HFF-Myc (cell line): Measurements from ENCODE around the gene PLEKHA5.

Source experiments
- DNase-seq: peaks from one replicate; pipeline ENCODE4 v3.0.0-alpha.2; 2011; ENCODE audit warnings: low read depth; ENCODE audit errors: extremely low read depth
- H3K4me3 ChIP-seq: replicated peaks from 2 replicates; pipeline ENCODE4 v1.5.1; 2011; ENCODE audit warnings: low read depth, mild to moderate bottlenecking, control low read depth, low read length
- TF ChIP-seq, protein P1 (sequence below): IDR thresholded peaks from 2 replicates; pipeline ENCODE4 v1.5.1; 2012; ENCODE audit warnings: mild to moderate bottlenecking, low read depth, low read length, control low read depth; ENCODE audit errors: missing control alignments

The PLEKHA5 gene

GRCh38 chr12:19201661-19202060, 72.1 kb downstream of the PLEKHA5 start:
- no peak overlapping the region for H3K4me3 ChIP-seq
- TF ChIP-seq, protein P1, sequence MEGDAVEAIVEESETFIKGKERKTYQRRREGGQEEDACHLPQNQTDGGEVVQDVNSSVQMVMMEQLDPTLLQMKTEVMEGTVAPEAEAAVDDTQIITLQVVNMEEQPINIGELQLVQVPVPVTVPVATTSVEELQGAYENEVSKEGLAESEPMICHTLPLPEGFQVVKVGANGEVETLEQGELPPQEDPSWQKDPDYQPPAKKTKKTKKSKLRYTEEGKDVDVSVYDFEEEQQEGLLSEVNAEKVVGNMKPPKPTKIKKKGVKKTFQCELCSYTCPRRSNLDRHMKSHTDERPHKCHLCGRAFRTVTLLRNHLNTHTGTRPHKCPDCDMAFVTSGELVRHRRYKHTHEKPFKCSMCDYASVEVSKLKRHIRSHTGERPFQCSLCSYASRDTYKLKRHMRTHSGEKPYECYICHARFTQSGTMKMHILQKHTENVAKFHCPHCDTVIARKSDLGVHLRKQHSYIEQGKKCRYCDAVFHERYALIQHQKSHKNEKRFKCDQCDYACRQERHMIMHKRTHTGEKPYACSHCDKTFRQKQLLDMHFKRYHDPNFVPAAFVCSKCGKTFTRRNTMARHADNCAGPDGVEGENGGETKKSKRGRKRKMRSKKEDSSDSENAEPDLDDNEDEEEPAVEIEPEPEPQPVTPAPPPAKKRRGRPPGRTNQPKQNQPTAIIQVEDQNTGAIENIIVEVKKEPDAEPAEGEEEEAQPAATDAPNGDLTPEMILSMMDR = no peak
- no peak for DNase-seq

DNA sequence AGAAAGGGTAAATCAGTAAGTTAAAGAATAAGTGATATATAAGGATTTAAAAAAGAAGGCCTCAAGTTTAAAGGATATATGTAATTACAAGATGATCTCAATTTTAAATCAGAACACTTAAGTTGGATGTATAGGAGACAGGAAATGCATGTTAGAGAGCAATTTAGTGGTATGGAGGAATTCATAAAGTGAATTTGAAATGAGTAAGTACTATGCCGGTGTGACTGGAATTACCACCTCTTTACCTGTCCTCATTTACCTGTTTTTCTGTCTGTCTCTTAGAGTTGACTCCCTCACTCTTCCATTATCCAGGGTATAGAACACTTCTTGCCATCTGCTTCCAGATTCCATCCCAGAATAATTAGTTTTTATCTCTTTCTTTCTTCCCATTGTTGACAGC, 73.5 kb downstream of the PLEKHA5 start:
- no peak overlapping the region for H3K4me3 ChIP-seq
- no peak for DNase-seq
- TF ChIP-seq, protein P1 = no peak

DNA sequence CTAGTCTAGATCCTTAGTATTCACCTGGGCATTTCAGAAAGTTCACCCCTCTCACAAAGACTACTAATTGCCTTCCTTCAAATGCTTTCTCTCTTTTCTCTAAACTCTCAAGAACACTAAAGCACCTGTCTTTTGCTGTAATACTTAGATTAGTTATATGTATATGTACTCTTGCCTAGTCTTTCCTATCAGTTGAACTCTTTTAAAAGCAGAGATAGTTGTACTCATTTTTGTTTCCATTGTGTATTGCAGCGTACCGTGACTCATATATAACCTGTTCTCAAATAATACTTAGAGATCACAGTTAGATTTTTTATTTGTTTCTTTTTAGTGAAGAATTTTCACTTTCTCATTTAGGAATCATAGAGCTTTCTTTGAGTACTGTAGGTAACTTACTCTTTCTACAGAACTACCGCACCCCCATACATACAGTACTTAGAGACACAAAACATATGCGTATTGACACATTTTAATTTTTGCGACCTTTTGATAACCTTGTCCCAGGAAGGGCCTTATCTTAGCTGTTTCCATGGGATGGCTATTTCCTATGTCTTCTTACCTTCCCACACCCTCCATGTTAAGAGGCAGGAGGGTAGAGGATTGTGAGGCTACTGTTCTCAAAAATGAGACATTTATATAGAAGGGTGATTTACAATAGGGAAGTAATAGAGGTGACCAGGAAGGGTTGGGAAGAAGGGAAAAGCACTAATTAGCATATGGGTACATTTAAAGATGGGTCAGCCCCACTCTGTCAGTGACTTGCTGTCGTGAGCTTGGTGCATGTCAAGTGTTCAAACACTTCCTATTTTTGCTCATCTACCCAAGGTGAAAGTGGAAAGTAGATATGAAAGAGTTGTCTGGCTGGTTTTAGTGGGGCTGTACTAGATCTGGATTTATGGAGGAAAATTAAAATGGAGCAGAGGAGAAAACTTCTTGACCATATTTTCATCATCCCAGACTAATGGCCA, 74.3 kb downstream of the PLEKHA5 start:
- TF ChIP-seq, protein P1 = no peak
- DNase-seq = no peak
- no peak overlapping the region for H3K4me3 ChIP-seq

- DNase-seq = no peak
- TF ChIP-seq, protein P1 = no peak
- H3K4me3 ChIP-seq = no peak overlapping the region
These were observed 75.6 kb downstream of the PLEKHA5 start for GRCh38 chr12:19205120-19205519.

DNA sequence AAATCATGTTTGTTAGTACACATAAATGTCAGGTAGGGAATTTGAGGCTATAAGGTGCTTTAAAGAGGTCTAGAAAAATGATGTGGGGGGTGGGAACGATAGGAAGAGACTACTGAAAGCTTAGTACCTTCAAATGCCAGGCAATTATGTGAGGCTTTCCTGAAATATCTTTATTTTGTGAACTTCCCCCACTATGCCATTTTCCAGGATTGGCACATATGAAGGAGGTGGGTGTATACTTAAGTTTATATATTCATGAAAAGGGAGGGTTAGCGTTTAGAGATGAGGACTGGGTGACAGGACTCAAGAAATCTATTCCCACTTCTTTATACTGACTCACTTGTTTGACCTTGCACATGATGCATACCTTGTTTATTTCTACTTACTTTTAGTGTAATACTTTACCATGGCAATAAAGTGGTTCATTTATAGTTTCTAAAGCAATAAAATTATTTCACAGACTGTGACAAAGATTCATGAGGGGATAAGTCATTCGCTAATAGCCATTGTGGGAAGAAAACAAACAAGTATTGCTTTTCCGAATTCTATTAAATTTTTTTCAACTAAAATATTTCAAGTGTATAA, 77.1 kb downstream of the PLEKHA5 start:
- TF ChIP-seq, protein P1 = no peak
- no peak overlapping the region for H3K4me3 ChIP-seq
- no peak for DNase-seq

DNA sequence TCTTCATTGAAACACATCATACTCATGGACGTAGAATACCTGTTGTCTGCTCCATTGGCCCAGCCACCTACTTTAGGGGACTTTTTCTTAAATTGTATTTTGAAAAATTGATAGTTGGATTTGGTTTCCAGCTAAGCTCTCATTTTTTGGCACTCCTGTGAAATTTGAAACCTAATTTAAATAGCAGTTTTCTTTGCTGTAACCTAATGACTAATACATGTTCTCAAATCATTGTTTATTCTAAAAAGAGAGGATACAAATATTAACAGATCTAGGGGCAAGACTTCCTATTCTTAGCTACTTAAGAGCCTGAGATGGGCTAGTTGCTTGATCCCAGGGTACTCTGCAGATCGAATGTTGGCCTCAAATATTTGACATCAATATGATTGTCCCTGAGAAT, 78.9 kb downstream of the PLEKHA5 start:
- TF ChIP-seq, protein P1 = no peak
- DNase-seq = no peak
- H3K4me3 ChIP-seq = no peak overlapping the region
